ENCODE measurements around the gene TNIP2. TPM values are rescaled to one million over a fixed set of nuclear protein-coding genes. Genes with fewer than 3 reads are reported as not detected.

Gene TNIP2
- total and polyA plus RNA-seq, 2 of the 13 experiments (the other 11 are each of a cell fraction or from before 2014, with no cell fraction given) = 25.6 to 38.0 TPM

- TF ChIP-seq PAF1 (CRISPR knock-in tag; IDR thresholded peaks at IDR 0.05) (no peak), UBTF (CRISPR knock-in tag; IDR thresholded peaks at IDR 0.05) (peak; percentile 88; the same call in 1 of the 2 replicates), CEBPZ (IDR thresholded peaks at IDR 0.05; ENCODE audit: low read length) (no peak), ZNF275 (CRISPR knock-in tag; IDR thresholded peaks at IDR 0.05; ENCODE audit: borderline replicate concordance) (no peak; the same call in 1 of the 2 replicates), TOPORS (CRISPR knock-in tag; IDR thresholded peaks at IDR 0.05) (peak; percentile 91; the same call in 1 of the 2 replicates), PHB2 (IDR thresholded peaks at IDR 0.05; ENCODE audit: partially characterized antibody) (no peak), ZNF562 (CRISPR knock-in tag; IDR thresholded peaks at IDR 0.05; ENCODE audit: borderline replicate concordance) (no peak), RFXAP (CRISPR knock-in tag; IDR thresholded peaks at IDR 0.05; ENCODE audit: borderline replicate concordance) (peak; percentile 37; the same call in 1 of the 2 replicates), ZNF737 (CRISPR knock-in tag; IDR thresholded peaks at IDR 0.05; ENCODE audit: borderline replicate concordance) (no peak), ZNF224 (CRISPR knock-in tag; IDR thresholded peaks at IDR 0.05) (no peak), KDM4B (CRISPR knock-in tag; IDR thresholded peaks at IDR 0.05) (no peak), ELK4 (CRISPR knock-in tag; IDR thresholded peaks at IDR 0.05; ENCODE audit: borderline replicate concordance) (no peak), EZH2 (conservative IDR thresholded peaks at IDR 0.05; ENCODE audit: low read depth, low read length) (no peak), DNMT1 (CRISPR knock-in tag; IDR thresholded peaks at IDR 0.05) (no peak), POLR2A (IDR thresholded peaks at IDR 0.05; ENCODE audit: insufficient read depth in 1 of 2, low read depth in 2 of 2, low read length in 2 of 2) (peak; percentile 71 to 75; a peak in 3 of 4 replicates), ZFP62 (CRISPR knock-in tag; IDR thresholded peaks at IDR 0.05) (no peak), ZNF296 (CRISPR knock-in tag; conservative IDR thresholded peaks at IDR 0.05) (no peak), ZFAT (CRISPR knock-in tag; conservative IDR thresholded peaks at IDR 0.05) (no peak), LBX2 (CRISPR knock-in tag; IDR thresholded peaks at IDR 0.05; ENCODE audit: borderline replicate concordance) (no peak), ZSCAN25 (CRISPR knock-in tag; IDR thresholded peaks at IDR 0.05) (peak; percentile 75), ERF (CRISPR knock-in tag; IDR thresholded peaks at IDR 0.05) (peak; percentile 35; the same call in 1 of the 2 replicates)
These were observed at the start of gene TNIP2 (continued) for GRCh38 chr4:2755821-2756690.
